22Rv1 (cell line): Measurements from ENCODE around the gene RBMS3.

Experiments used
- CTCF ChIP-seq: fragments of 450-650 bp; IDR thresholded peaks from 2 replicates; pipeline ENCODE4 v1.5.1; 2017; ENCODE audit warnings: mild to moderate bottlenecking
- ZFX ChIP-seq: fragments of 450-650 bp; IDR thresholded peaks from 2 replicates; pipeline ENCODE4 v1.6.1; 2017; ENCODE audit warnings: antibody characterized with exemption, borderline replicate concordance

- TF ChIP-seq CTCF (no peak), ZFX (no peak)
These were observed 250.8 kb downstream of the RBMS3 start for GRCh38 chr3:29531644-29532043.
